ENCODE measurements around the gene ITGA2B.

DNA sequence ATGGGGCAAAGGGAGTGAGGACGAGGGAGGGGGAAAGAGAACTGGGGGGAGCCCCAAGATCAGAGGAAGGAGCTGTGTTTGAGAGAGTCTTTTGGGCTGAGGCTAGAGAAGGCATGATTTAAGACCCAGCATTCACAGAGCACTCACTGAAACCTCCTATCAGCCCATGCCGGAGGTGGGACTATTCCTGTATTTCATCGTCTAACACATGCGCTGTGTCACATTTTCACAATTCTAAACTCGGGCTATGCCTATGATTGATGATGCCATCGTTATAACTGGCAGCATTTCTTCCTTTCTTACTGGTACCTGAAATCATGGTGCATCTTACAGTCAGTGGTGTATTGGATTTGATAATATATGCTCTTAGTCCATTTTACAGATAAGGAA, 29.3 kb downstream of the ITGA2B start:
- TF ChIP-seq POLR2A (IDR thresholded peaks at IDR 0.05) = no peak
- TF ChIP-seq, protein P1, sequence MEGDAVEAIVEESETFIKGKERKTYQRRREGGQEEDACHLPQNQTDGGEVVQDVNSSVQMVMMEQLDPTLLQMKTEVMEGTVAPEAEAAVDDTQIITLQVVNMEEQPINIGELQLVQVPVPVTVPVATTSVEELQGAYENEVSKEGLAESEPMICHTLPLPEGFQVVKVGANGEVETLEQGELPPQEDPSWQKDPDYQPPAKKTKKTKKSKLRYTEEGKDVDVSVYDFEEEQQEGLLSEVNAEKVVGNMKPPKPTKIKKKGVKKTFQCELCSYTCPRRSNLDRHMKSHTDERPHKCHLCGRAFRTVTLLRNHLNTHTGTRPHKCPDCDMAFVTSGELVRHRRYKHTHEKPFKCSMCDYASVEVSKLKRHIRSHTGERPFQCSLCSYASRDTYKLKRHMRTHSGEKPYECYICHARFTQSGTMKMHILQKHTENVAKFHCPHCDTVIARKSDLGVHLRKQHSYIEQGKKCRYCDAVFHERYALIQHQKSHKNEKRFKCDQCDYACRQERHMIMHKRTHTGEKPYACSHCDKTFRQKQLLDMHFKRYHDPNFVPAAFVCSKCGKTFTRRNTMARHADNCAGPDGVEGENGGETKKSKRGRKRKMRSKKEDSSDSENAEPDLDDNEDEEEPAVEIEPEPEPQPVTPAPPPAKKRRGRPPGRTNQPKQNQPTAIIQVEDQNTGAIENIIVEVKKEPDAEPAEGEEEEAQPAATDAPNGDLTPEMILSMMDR (IDR thresholded peaks at IDR 0.05) = no peak
